Fibroblast of upper back skin (primary cell): ENCODE measurements around the gene CHAT.

ENCODE experiments used
- DNase-seq: peaks from one replicate; pipeline ENCODE4 v3.0.0-alpha.2; 2013

CHAT gene

DNA sequence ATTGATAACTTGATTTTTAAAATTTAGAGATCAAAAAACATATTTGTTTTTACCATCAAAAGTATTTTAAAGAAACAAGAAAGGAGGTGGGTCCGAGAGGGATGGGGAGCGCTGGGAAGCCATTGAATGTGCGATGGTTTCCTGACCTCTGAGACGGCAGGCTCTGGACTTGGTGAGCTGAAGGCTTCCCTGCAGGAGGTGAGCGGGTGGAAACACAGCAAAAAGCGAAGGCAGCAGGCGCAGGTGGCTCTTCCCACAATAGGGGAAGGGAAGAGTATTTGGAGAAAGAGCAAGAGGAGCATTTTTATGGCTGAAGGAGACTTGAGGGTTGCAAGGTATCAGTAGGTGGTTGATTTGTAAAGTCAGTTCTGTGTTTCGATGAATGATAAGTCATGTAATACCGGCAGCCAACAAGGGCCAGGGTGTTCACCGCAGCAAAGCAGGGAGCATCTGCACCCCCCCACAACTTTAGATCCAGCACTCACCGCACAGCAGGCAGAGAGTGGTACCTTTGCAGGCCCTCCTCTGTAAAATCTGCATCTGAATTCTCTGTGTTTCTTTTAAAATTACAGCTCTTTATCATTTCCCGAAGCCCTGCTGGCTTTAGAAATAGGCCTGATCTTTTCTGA is 76.2 kb downstream of the CHAT start:
- no peak for DNase-seq

DNA sequence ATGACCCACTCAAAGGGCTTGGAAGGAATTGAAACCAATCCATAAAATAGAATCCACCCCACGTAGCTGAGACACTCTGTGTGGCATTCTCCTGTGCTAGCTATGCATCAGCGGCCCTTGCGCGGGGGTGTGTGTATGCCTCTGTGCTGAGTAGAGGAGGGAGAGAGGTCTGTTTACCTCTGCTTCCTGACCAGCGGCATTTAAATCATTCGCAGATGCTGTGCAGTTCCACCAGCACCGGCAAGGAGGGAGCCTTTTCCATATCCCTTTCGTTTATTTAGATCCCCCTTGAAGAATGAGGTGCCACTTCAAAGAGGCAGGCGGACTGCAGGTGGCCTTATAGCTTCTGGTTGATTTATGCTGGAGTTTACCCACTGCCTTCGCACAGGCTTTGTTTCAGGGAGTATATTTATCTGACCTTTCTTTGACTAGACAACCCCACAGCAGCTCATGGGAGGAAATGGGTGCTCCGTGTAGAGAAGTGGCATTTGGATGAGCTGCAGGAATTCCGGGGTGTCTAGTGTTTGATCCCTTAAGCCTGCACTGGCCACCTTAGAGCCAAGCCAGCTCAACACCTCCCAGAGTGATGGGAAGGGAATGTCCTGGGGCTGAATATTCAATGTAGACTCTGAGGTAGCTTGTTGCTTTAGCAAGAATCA is 77.0 kb downstream of the CHAT start:
- DNase-seq = peak; percentile 2

DNA sequence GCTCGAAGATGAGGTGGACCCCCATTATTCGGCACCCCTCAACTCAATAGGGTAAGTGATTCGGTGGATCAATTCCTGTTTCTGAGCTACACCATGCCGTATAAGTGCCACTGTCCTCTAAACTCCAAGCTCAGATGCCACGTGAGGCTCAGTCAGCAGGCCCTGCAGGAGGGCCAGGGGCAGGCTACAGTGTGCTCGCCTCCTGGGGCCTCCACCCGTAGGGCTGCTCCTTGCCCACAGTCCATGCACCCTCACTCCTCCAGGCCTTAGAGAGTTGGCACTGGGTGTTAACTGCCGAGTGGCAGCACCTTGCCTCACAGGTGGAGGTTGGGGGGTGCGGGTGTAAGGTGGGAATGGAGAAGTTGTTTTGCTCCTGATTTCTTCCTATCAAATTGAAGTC is 77.8 kb downstream of the CHAT start:
- no peak for DNase-seq

- DNase-seq = no peak
Measured at GRCh38 chr10:49694466-49694865, 80.6 kb downstream of the CHAT start.

DNA sequence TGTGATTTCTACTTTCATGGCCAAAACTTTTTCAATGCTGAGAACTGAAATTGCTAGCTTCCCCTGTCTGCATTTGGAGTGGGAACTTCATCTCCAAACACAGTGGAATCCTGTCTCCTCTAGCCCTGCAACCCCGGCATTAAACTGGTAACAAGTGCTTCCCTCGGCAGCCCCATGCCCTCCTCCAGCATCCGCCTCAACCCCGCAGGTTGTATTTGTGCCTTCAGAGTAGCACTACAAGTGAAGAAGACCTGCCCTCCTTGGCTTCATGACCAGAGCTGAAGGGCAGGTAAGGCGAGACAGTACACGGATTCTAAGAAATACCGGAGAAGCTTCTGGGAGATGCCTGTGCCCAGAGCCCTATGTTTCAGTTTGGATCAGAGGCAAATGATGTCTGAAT is 82.5 kb downstream of the CHAT start:
- no peak for DNase-seq

GRCh38 chr10:49698679-49699078 is 84.8 kb downstream of the CHAT start:
- no peak for DNase-seq

GRCh38 chr10:49700211-49700610 is 86.4 kb downstream of the CHAT start:
- no peak for DNase-seq

- DNase-seq = no peak
Measured at GRCh38 chr10:49700997-49701396, 87.2 kb downstream of the CHAT start.

DNA sequence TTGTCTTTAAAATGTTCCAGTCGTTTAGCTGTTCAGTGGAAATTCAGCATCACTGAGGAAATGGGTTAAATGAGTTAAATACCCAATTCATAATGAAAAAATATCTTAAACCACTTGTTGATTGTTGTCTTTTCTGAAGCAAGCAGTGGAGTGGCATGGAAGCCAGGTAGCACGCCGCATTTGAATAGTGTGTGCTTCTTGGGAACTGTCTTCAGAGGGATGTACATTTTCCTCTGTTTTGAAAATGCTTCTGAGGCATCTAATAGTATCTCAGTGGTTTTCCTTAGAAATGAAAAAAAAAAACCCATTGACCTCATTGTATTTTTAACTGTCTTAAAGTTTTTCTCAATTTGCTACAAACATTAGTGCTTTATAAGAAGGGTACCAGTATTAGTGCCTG is 93.7 kb downstream of the CHAT start:
- no peak for DNase-seq

GRCh38 chr10:49709934-49710333 is 96.1 kb downstream of the CHAT start:
- DNase-seq = no peak

- no peak for DNase-seq
Measured at GRCh38 chr10:49710966-49711365, 97.1 kb downstream of the CHAT start.

GRCh38 chr10:49711481-49711880 is 97.6 kb downstream of the CHAT start:
- DNase-seq = no peak

- DNase-seq = no peak
Measured at GRCh38 chr10:49713266-49713665, 99.4 kb downstream of the CHAT start.
